CD4-positive, alpha-beta T cell (primary cell): ENCODE data around the gene PSMD11. TPM values are rescaled to one million over a fixed set of nuclear protein-coding genes. Genes with fewer than 3 reads are reported as not detected.

Source experiments
- ATAC-seq: fragments of 200-7000 bp; cut with Tn5 transposase; one replicate; pipeline ENCODE4 v1.10.0; 2022; ENCODE audit warnings: mild to moderate bottlenecking; ENCODE audit not compliant: poor library complexity
- CTCF ChIA-PET: fragments of 350-600 bp; sonication (Branson Sonifier 250); formaldehyde crosslinking; loops from one replicate; lab custom pipeline; 2021; ENCODE audit warnings: antibody characterized with exemption, inconsistent platforms; lab: Charles Lee
- POLR2A ChIA-PET: fragments of 350-600 bp; sonication (Branson Sonifier 250); formaldehyde crosslinking; loops from one replicate; lab custom pipeline; 2021; ENCODE audit warnings: antibody characterized with exemption, inconsistent platforms; lab: Charles Lee
- DNase-seq, 14 experiments: peaks; one replicate each; pipeline ENCODE4 v3.0.0-alpha.2; 2013 to 2020; ENCODE audit warnings: mixed read lengths in 2 of 14
- H3K27ac ChIP-seq, 2 donors: one replicate each; pipeline versions ENCODE4 v1.5.1 to v1.7.0; 2013; ENCODE audit warnings: low read length in 2 of 2, low read depth in 1 of 2, mild to moderate bottlenecking in 1 of 2
- H3K27me3 ChIP-seq, 2 experiments: 1 replicate in 1 of 2; 2 replicates in 1 of 2; pipeline versions ENCODE4 v1.6.1 to v1.7.0; 2013; ENCODE audit warnings: low read length in 2 of 2, control low read depth in 1 of 2, mild to moderate bottlenecking in 1 of 2, moderate library complexity in 1 of 2; ENCODE audit not compliant: insufficient read depth in 2 of 2, control insufficient read depth in 1 of 2
- H3K36me3 ChIP-seq: one replicate; pipeline ENCODE4 v1.6.1; 2013; ENCODE audit warnings: low read length, control low read depth; ENCODE audit not compliant: insufficient read depth
- H3K4me1 ChIP-seq: one replicate; pipeline ENCODE4 v1.6.1; 2013; ENCODE audit warnings: low read length, control low read depth; ENCODE audit not compliant: insufficient read depth
- H3K4me3 ChIP-seq: one replicate; pipeline ENCODE4 v1.5.1; 2013; ENCODE audit warnings: mild to moderate bottlenecking, low read length, moderate library complexity
- H3K9me3 ChIP-seq, 2 experiments: 1 replicate in 1 of 2; 2 replicates in 1 of 2; pipeline versions ENCODE4 v1.6.1 to v1.7.0; 2013; ENCODE audit warnings: low read length in 2 of 2, mild to moderate bottlenecking in 2 of 2, control low read depth in 1 of 2, moderate library complexity in 1 of 2; ENCODE audit not compliant: control insufficient read depth in 1 of 2, insufficient read depth in 1 of 2
- H3K27ac Mint-ChIP-seq: one replicate; pipeline ENCODE4 v1.8.0; 2020; ENCODE audit warnings: mixed read lengths
- H3K27me3 Mint-ChIP-seq: one replicate; pipeline ENCODE4 v1.8.0; 2021; ENCODE audit warnings: mixed read lengths
- H3K36me3 Mint-ChIP-seq: one replicate; pipeline ENCODE4 v1.8.0; 2021; ENCODE audit warnings: low read depth, mixed read lengths
- H3K4me1 Mint-ChIP-seq: one replicate; pipeline ENCODE4 v1.8.0; 2021; ENCODE audit warnings: low read depth, mixed read lengths
- H3K4me3 Mint-ChIP-seq: one replicate; pipeline ENCODE4 v1.8.0; 2020; ENCODE audit warnings: mild to moderate bottlenecking, mixed read lengths
- H3K9me3 Mint-ChIP-seq: one replicate; pipeline ENCODE4 v1.8.0; 2020; ENCODE audit warnings: mixed read lengths
- CTCF ChIP-seq: fragments of 200-600 bp; IDR thresholded peaks from one replicate; pipeline ENCODE4 v1.8.0; 2022; ENCODE audit warnings: antibody characterized with exemption, mild to moderate bottlenecking
- intact Hi-C, 2 experiments: fragments of 100-400 bp; cut with DNase I in 1 of 2; cut with micrococcal nuclease in 1 of 2; formaldehyde crosslinking; loops; one replicate each; pipeline versions ENCODE4 v1.15.1 to v1.9.0; 2023 to 2025; cut with DNase I, micrococcal nuclease
- total RNA-seq, 174 experiments: library from RNA in 2 of 174; stranded (reverse) in 2 of 174; gene quantifications; one replicate each; pipeline ENCODE4 v1.2.3 and lab custom pipeline; 2021 to 2026

The PSMD11 gene
- total RNA-seq, 2 experiments from 2014 or later = 67.6 to 68.7 TPM

GRCh38 chr17:32488604-32489180 lies 44.4 kb downstream of the PSMD11 start:
- peaks cover 64% of the 10 kb centered on the region for H3K4me1 ChIP-seq
- peak overlapping the region; percentile 75 for H3K4me3 ChIP-seq
- H3K4me1 Mint-ChIP-seq = peaks cover 70% of the 10 kb centered on the region
- no peaks in the 10 kb centered on the region for H3K9me3 Mint-ChIP-seq
- H3K36me3 Mint-ChIP-seq = peaks cover 33% of the 10 kb centered on the region
- H3K27ac ChIP-seq = peak overlapping the region in 1 of 2 donors; percentile 21
- H3K27ac Mint-ChIP-seq = peak overlapping the region; percentile 95
- no peak for DNase-seq
- intact Hi-C loops = loop anchor here (2.0 to 10.0 kb wide), 2 partner anchors 14 to 386 kb away; partner anchors contain the start of gene MYO1D (in 2 of the 2)
- TF ChIP-seq CTCF = no peak
- peak overlapping the region; percentile 89 for H3K4me3 Mint-ChIP-seq
- H3K36me3 ChIP-seq = peaks cover 12% of the 10 kb centered on the region
- no peaks in the 10 kb centered on the region for H3K9me3 ChIP-seq
- no peaks in the 10 kb centered on the region for H3K27me3 ChIP-seq
- ChIA-PET CTCF (interaction anchor here (1.1 to 3.3 kb wide), 3 partner anchors 27 to 388 kb away, joined by 3 to 12 read pairs (median 4); partner anchors contain the start of gene MYO1D), POLR2A (interaction anchor here (0.7 to 8.1 kb wide), 9 partner anchors 10 to 40 kb away, joined by 3 to 152 read pairs (median 16); no protein-coding TSS in a partner anchor)
- no peak for ATAC-seq
- no peaks in the 10 kb centered on the region for H3K27me3 Mint-ChIP-seq

GRCh38 chr17:32489320-32490100 lies 45.2 kb downstream of the PSMD11 start:
- POLR2A ChIA-PET = interaction anchor here (0.7 to 8.1 kb wide), 7 partner anchors 9 to 34 kb away, joined by 3 to 152 read pairs (median 16); no protein-coding TSS in a partner anchor
- Histone ChIP-seq H3K4me3 (peak overlapping the region; percentile 75), H3K36me3 (peaks cover 12% of the 10 kb centered on the region), H3K27me3 (no peaks in the 10 kb centered on the region), H3K9me3 (no peaks in the 10 kb centered on the region), H3K27ac (no peak overlapping the region), H3K4me1 (peaks cover 72% of the 10 kb centered on the region)
- Mint-ChIP-seq H3K36me3 (peaks cover 33% of the 10 kb centered on the region), H3K9me3 (no peaks in the 10 kb centered on the region), H3K27me3 (no peaks in the 10 kb centered on the region), H3K4me3 (peak overlapping the region; percentile 89), H3K4me1 (peaks cover 68% of the 10 kb centered on the region), H3K27ac (peak overlapping the region; percentile 95)
- ATAC-seq = no peak
- no peak for DNase-seq
- no peak for TF ChIP-seq CTCF
- CTCF ChIA-PET = interaction anchor here (1.1 to 3.3 kb wide), 3 partner anchors 28 to 388 kb away, joined by 3 to 12 read pairs (median 4); partner anchors contain the start of gene MYO1D
- intact Hi-C loops = loop anchor here (2.0 to 10.0 kb wide), 3 partner anchors 13 to 385 kb away; partner anchors contain the start of gene MYO1D (in 2 of the 2)

GRCh38 chr17:32490101-32490482 lies 45.8 kb downstream of the PSMD11 start:
- intact Hi-C loops = loop anchor here in 1 of 2 experiments (2.0 kb wide), 1 partner anchor 31 kb away; no protein-coding TSS in a partner anchor

More at GRCh38 chr17:32490101-32490482, 45.8 kb downstream of the PSMD11 start:
- DNase-seq (peak in 4 of 14 experiments; percentile 10 to 39 (median 31)), ATAC-seq (no peak)
- Mint-ChIP-seq H3K9me3 (no peaks in the 10 kb centered on the region), H3K27me3 (no peaks in the 10 kb centered on the region), H3K4me3 (peak overlapping the region; percentile 89), H3K27ac (peak overlapping the region; percentile 95), H3K36me3 (peaks cover 33% of the 10 kb centered on the region), H3K4me1 (peaks cover 70% of the 10 kb centered on the region)
- POLR2A ChIA-PET = interaction anchor here (5.2 to 8.1 kb wide), 2 partner anchors 14 to 28 kb away, joined by 51 to 152 read pairs; no protein-coding TSS in a partner anchor
- H3K9me3 ChIP-seq = no peaks in the 10 kb centered on the region
- peaks cover 78% of the 10 kb centered on the region for H3K4me1 ChIP-seq
- H3K36me3 ChIP-seq = peaks cover 12% of the 10 kb centered on the region
- CTCF ChIA-PET = interaction anchor here (1.0 to 2.6 kb wide), 3 partner anchors 28 to 169 kb away, joined by 3 to 10 read pairs (median 4); partner anchors contain the start of gene PSMD11
- no peak for TF ChIP-seq CTCF
- H3K27me3 ChIP-seq = no peaks in the 10 kb centered on the region
- H3K27ac ChIP-seq = no peak overlapping the region
- H3K4me3 ChIP-seq = peak overlapping the region; percentile 75
